Skin epidermis (tissue), 12 donors: ENCODE results near the gene NECTIN1.

Experiments used
- H3K27ac ChIP-seq, 21 experiments: fragments of 200-600 bp; sonication (generic) in 11 of 21; one replicate each; pipeline ENCODE4 v1.5.0; 2020; ENCODE audit warnings: mild to moderate bottlenecking in 3 of 21, inconsistent platforms in 2 of 21, moderate library complexity in 2 of 21
- H3K4me3 ChIP-seq, 7 experiments: fragments of 200-600 bp; sonication (generic) in 2 of 7; one replicate each; pipeline ENCODE4 v1.5.0; 2020; ENCODE audit warnings: inconsistent platforms in 2 of 7, mild to moderate bottlenecking in 2 of 7, moderate library complexity in 1 of 7

The NECTIN1 gene

GRCh38 chr11:119635041-119635740 is 93.8 kb downstream of the NECTIN1 start:
- Histone ChIP-seq H3K4me3 (no peak overlapping the region), H3K27ac (no peak overlapping the region)

DNA sequence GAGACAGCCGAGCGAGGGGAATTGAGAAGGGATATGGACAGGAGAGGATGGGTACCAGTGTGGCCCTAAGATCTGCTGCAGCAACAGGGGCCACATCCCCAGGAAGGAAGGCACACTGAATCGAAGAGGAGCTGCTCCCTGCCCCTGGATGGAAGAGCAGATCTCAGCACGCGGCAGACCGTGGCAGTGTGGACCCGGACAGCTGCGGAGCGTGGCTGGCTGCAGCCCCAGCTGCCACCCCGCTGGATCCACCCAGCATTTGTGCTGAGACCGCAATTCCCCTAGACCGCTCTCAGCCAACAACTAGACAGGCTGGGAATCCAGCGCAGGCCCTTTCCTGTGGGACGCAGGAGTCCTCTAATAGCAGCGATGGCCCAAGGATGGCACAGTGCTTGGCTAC is 94.7 kb downstream of the NECTIN1 start:
- H3K27ac ChIP-seq, result no peak overlapping the region
- no peak overlapping the region for H3K4me3 ChIP-seq

GRCh38 chr11:119629834-119630624 is 99.0 kb downstream of the NECTIN1 start:
- no peak overlapping the region for H3K27ac ChIP-seq
- H3K4me3 ChIP-seq, result no peak overlapping the region

- Histone ChIP-seq H3K27ac (no peak overlapping the region), H3K4me3 (no peak overlapping the region)
Observed at GRCh38 chr11:119629085-119629484, 99.9 kb downstream of the NECTIN1 start.

- no peak overlapping the region for H3K27ac ChIP-seq
- H3K4me3 ChIP-seq, result no peak overlapping the region
Observed at GRCh38 chr11:119627286-119627685, 101.7 kb downstream of the NECTIN1 start.

- Histone ChIP-seq H3K27ac (no peak overlapping the region), H3K4me3 (no peak overlapping the region)
Observed at GRCh38 chr11:119626871-119627270, 102.1 kb downstream of the NECTIN1 start.

- Histone ChIP-seq H3K27ac (no peak overlapping the region), H3K4me3 (no peak overlapping the region)
Observed at GRCh38 chr11:119626197-119626841, 102.7 kb downstream of the NECTIN1 start.

GRCh38 chr11:119625206-119625978 is 103.6 kb downstream of the NECTIN1 start:
- Histone ChIP-seq H3K27ac (no peak overlapping the region), H3K4me3 (no peak overlapping the region)

DNA sequence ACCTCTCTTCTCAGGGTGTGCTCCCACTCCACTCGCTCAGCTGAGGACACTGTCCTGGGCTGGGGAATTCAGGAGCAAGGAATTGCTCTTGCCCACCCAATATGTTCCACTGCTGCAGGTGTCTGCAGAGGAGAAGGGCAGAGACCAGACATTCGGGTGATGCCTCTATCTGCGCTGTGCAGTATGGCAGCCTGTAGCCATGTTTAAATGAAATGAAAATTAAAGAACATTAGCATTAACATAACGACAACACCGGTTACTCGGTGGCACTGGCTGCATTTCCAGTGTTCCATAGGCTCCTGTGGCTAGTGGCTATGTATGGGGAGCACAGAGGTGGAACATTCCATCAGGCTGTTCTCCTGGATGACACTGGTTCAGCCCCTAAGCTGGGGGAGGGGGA is 104.4 kb downstream of the NECTIN1 start:
- H3K27ac ChIP-seq, result no peak overlapping the region
- no peak overlapping the region for H3K4me3 ChIP-seq

GRCh38 chr11:119624102-119624615 is 104.8 kb downstream of the NECTIN1 start:
- Histone ChIP-seq H3K27ac (no peak overlapping the region), H3K4me3 (no peak overlapping the region)

- no peak overlapping the region for H3K27ac ChIP-seq
- H3K4me3 ChIP-seq, result no peak overlapping the region
Observed at GRCh38 chr11:119623682-119624081, 105.3 kb downstream of the NECTIN1 start.

DNA sequence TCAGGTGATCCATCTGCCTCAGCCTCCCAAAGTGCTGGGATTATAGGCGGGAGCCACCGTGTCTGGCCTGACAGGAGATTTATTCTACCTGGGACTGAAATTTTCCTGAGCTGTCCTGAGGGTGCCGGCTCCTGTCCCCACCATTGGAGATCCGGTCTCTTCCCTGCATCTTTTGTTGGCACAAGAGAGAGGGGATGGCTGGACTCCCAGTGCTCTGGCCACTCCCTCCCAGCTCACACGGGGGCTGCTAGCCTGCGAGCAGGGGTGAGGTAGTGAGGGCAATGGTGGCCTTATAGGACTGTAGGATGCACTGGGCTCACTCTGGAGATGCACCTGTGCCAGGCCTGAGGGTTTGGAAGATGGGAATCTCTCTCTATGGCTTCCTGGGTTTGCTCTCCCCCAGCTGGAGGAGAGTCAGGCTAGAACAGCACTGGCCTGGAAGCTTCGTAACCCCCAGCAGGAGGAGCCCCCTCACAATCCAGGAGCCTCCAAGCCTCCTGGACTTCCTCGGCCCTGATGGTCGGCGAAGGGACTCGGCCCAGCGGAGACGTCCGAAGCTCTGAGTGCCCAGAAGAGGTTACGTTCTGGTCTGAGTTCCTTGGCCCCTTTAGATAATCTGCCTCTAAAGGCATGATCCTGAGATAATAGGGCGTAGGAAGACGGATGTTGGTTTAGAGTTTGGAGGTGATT is 106.4 kb downstream of the NECTIN1 start:
- no peak overlapping the region for H3K27ac ChIP-seq

DNA sequence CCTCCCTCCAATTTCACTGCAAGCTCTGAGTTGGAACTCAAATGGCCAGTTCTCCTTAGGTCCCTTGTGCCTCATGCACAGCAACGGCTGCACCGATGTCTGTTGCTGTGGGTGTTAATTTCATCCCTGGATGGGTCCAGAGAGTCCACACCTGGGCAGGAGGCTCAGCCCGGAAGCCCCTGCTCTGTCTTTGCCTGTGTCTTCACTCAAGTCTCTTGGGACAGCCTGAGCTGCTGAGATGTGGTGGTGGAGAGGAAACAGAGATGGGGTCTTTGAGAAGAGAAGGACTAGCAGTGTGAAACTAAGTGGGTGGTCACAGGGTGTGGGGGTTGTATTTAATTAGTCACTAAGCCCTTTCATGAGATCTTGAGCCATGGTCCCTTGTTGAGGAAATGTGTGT is 109.3 kb downstream of the NECTIN1 start:
- Histone ChIP-seq H3K4me3 (no peak overlapping the region), H3K27ac (no peak overlapping the region)

More for the DNA sequence above, 106.4 kb downstream of the NECTIN1 start:
- no peak overlapping the region for H3K4me3 ChIP-seq

DNA sequence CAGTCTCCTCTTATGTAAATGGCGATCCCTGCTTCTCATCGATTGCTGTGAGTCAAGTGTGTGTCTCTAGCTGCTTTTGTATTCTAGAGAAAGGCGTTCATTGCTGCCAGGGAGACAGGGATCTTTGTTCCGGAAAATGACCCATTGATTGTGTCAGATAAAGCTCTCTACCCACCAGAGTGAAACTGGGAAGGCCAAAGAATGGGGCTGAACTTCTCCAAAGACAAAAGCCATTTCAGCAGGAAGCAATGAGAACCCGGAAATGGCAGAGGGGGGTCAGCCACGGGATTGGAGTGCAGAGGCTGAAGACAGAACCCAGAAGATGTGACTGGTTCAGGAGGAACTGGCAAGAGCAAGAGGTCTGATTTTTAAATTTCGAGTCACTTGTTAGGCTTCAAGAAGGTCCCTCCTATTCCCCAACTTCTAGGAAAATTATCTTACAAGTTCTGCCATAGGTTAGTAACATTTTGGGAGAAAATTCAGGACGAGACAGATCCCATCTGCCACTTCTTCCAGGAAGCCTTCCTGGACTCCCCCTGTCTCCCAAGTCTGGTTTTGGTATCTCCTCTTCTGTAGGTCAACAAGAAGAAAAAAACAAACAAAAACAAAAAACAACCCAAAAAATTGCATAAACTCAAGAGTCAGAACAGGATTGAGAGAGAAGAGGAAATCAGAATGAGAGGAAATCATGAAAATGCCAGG is 110.6 kb downstream of the NECTIN1 start:
- Histone ChIP-seq H3K27ac (peak overlapping the region in 3 of 21 experiments; percentile 8 to 47 (median 23)), H3K4me3 (no peak overlapping the region)

DNA sequence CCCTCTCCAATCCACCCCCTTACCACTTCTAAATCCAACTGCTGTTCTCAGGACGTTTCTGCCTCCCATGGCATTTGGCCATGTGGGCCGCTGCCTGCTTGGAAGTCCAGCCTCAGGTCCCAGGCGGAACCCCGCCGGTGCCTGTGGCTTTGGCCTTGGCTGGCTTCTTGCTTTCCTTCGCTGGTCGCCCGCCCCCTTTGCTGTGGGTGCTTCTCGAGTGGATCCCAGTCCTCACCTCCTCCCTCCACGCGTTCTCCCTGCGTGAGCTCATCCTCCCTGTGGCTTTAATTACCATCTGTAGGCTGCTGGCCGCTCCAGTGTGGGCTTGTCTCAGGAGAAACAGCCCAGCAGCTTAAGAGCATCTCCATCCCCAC is 111.7 kb downstream of the NECTIN1 start:
- H3K27ac ChIP-seq, result peak overlapping the region in 1 of 21 experiments; percentile 8
- no peak overlapping the region for H3K4me3 ChIP-seq

DNA sequence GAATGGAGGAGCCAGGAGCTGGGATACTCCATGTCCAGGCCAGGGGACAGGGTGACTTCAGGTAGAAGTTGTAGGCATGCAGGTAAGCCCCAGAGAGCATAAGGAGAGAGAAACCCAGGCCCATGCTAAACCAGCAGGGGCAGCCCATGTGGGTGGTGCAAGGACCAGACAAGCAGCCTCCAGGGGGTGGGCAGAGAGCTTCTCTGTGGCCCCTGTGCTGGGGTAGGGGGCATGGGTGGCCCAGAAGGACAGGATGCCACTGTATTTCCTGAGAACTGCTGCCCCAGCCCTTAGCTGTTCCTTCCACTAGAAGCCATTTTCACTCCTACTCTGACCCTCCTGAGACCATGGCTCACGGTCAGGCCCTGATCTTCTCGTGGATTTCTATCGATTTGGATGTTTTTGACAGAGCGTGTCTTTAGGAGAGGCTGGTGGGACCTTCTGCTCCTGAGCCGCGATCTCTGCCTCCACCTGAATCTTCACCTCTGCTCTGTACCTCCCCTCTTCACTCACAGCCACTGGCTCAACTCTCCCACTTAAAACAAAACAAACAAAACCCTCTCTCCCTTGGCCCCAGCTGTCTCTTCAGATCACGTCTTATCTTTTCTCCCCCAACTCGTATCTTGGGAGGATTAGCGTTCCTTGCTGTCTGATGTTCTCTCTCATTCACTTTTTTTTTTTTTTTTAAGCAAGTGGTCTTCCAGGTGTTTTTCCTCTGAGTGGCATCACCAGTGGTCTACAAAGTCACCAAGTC is 112.2 kb downstream of the NECTIN1 start:
- H3K4me3 ChIP-seq, result no peak overlapping the region
- peak overlapping the region in 2 of 21 experiments; percentile 5 to 56 for H3K27ac ChIP-seq

DNA sequence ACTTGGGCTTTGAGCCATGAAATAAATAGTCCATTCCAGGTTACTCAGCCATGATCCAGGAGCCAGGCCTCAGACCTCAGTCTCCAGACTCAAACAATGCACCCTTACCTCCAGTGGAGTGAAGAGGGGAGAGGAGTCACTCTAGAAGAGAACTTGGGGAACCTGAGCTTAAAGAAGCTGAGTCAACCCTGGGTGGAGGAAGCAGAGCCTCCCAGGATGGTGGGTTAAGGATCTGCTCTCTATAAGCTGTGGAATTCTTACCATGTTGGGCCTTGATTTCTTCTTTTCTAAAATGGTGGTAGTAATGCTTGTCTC is 113.2 kb downstream of the NECTIN1 start:
- Histone ChIP-seq H3K4me3 (no peak overlapping the region), H3K27ac (peak overlapping the region in 11 of 21 experiments; percentile 0 to 62 (median 34))
